Spleen (tissue), 7 donors: Measurements from ENCODE around the gene RAB35.

Experiments
- CTCF ChIP-seq, 11 experiments: fragments of 200-600 bp in 7 of 11; fragments of 450-650 bp in 4 of 11; sonication (generic) in 4 of 11; IDR thresholded peaks in 8 of 11; conservative IDR thresholded peaks in 3 of 11; 1 replicate in 7 of 11; 2 replicates in 4 of 11; pipeline versions ENCODE4 v1.4.0 to v1.8.0; 2016 to 2021; ENCODE audit warnings: antibody characterized with exemption in 11 of 11, inconsistent platforms in 4 of 11, mild to moderate bottlenecking in 1 of 11
- POLR2A ChIP-seq, 3 donors: fragments of 450-650 bp; IDR thresholded peaks; one replicate each; pipeline ENCODE4 v1.5.1; 2017; ENCODE audit warnings: antibody characterized with exemption in 3 of 3, mild to moderate bottlenecking in 1 of 3
- POLR2AphosphoS5 ChIP-seq, 3 donors: sonication (generic); formaldehyde crosslinking; IDR thresholded peaks; one replicate each; pipeline ENCODE4 v1.5.1; 2017; ENCODE audit warnings: antibody characterized with exemption in 3 of 3
- donor health status: DM: no; HTN: no; CAD: no; lungs with moderate emphysema.
- donor health status: DM: no; HTN: no; CAD: no.
- donor health status: DM: no; HTN: no; CAD: no.

GRCh38 chr12:120096671-120097202 is 19.8 kb downstream of the RAB35 start:
- TF ChIP-seq CTCF (IDR thresholded peaks at IDR 0.05 in 8 of 11, conservative IDR thresholded peaks at IDR 0.05 in 3 of 11) (no peak), POLR2AphosphoS5 (IDR thresholded peaks at IDR 0.05) (peak in 1 of 3 donors; percentile 56), POLR2A (IDR thresholded peaks at IDR 0.05) (no peak)
